Esophagus muscularis mucosa (tissue), 3 donors: Measurements from ENCODE around the gene SETBP1.

ENCODE experiments used
- CTCF ChIP-seq, 3 experiments: fragments of 200-600 bp in 2 of 3; fragments of 450-650 bp in 1 of 3; sonication (generic) in 2 of 3; IDR thresholded peaks; one replicate each; pipeline ENCODE4 v1.5.1; 2017 to 2019; ENCODE audit warnings: antibody characterized with exemption in 3 of 3, mild to moderate bottlenecking in 2 of 3, moderate library complexity in 1 of 3
- POLR2A ChIP-seq: fragments of 450-650 bp; IDR thresholded peaks from one replicate; pipeline ENCODE4 v1.6.1; 2017; ENCODE audit warnings: antibody characterized with exemption, moderate library complexity, mild to moderate bottlenecking, low read depth
- POLR2AphosphoS5 ChIP-seq, 2 donors: sonication (generic); formaldehyde crosslinking; IDR thresholded peaks; one replicate each; pipeline ENCODE4 v1.6.1; 2017; ENCODE audit warnings: antibody characterized with exemption in 2 of 2

- TF ChIP-seq POLR2A = no peak
- no peak for TF ChIP-seq CTCF (IDR thresholded peaks at IDR 0.05)
- TF ChIP-seq POLR2AphosphoS5 (IDR thresholded peaks at IDR 0.05) = no peak
Observed at GRCh38 chr18:44941516-44941915, 260.8 kb downstream of the SETBP1 start.
